Neural crest cell (in vitro differentiated cells): Measurements from ENCODE around the gene STAP1. TPM values are rescaled to one million over a fixed set of nuclear protein-coding genes. Genes with fewer than 3 reads are reported as not detected.

Experiments used
- DNase-seq: peaks from one replicate; pipeline ENCODE4 v3.0.0; 2021; ENCODE audit warnings: low read depth, mixed read lengths, low spot score
- H3K27ac Mint-ChIP-seq: one replicate; pipeline ENCODE4 v1.8.0; 2021; ENCODE audit warnings: mild to moderate bottlenecking, mixed read lengths; ENCODE audit not compliant: unreplicated experiment
- H3K27me3 Mint-ChIP-seq: 2 replicates; pipeline ENCODE4 v1.8.0; 2021; ENCODE audit warnings: low read depth, mild to moderate bottlenecking, mixed read lengths
- H3K36me3 Mint-ChIP-seq: 2 replicates; pipeline ENCODE4 v1.8.0; 2021; ENCODE audit warnings: low read depth, mild to moderate bottlenecking, mixed read lengths
- H3K4me1 Mint-ChIP-seq: 2 replicates; pipeline ENCODE4 v1.8.0; 2021; ENCODE audit warnings: mixed read lengths
- H3K4me3 Mint-ChIP-seq: one replicate; pipeline ENCODE4 v1.8.0; 2021; ENCODE audit warnings: mild to moderate bottlenecking, mixed read lengths
- H3K9me3 Mint-ChIP-seq: 2 replicates; pipeline ENCODE4 v1.8.0; 2021; ENCODE audit warnings: mixed read lengths
- CTCF ChIP-seq: fragments of 200-600 bp; sonication (generic); conservative IDR thresholded peaks from 2 replicates; pipeline ENCODE4 v1.5.0; 2021; ENCODE audit warnings: antibody characterized with exemption, mild to moderate bottlenecking
- total RNA-seq: library from RNA; stranded (reverse); gene quantifications from 2 replicates; pipeline ENCODE4 v1.2.1, GENCODE V29; 2021

STAP1 gene
- total RNA-seq, 1 donor from 2014 or later, result not detected

- TF ChIP-seq CTCF, result no peak
- DNase-seq, result no peak
- Mint-ChIP-seq H3K27me3 (no peaks in the 10 kb centered on the region), H3K4me3 (no peak overlapping the region), H3K27ac (no peak overlapping the region), H3K36me3 (no peaks in the 10 kb centered on the region), H3K4me1 (no peaks in the 10 kb centered on the region), H3K9me3 (no peaks in the 10 kb centered on the region)
These were observed 2.1 kb upstream of the STAP1 start for GRCh38 chr4:67556436-67556835.

GRCh38 chr4:67565284-67565683 lies 6.8 kb downstream of the STAP1 start:
- no peak for DNase-seq
- no peak overlapping the region for H3K27ac Mint-ChIP-seq
- H3K27me3 Mint-ChIP-seq, result no peaks in the 10 kb centered on the region
- no peaks in the 10 kb centered on the region for H3K36me3 Mint-ChIP-seq
- no peaks in the 10 kb centered on the region for H3K4me1 Mint-ChIP-seq
- H3K9me3 Mint-ChIP-seq, result peaks cover 2% of the 10 kb centered on the region
- no peak overlapping the region for H3K4me3 Mint-ChIP-seq
- TF ChIP-seq CTCF, result no peak

- H3K9me3 Mint-ChIP-seq, result peaks cover 2% of the 10 kb centered on the region
- H3K4me3 Mint-ChIP-seq, result no peak overlapping the region
- H3K36me3 Mint-ChIP-seq, result no peaks in the 10 kb centered on the region
- H3K27me3 Mint-ChIP-seq, result no peaks in the 10 kb centered on the region
- TF ChIP-seq CTCF, result no peak
- DNase-seq, result no peak
- H3K4me1 Mint-ChIP-seq, result no peaks in the 10 kb centered on the region
- H3K27ac Mint-ChIP-seq, result no peak overlapping the region
These were observed 7.8 kb downstream of the STAP1 start for GRCh38 chr4:67566335-67566734.

GRCh38 chr4:67568820-67569219 lies 10.3 kb downstream of the STAP1 start:
- DNase-seq, result no peak
- no peaks in the 10 kb centered on the region for H3K27me3 Mint-ChIP-seq
- no peaks in the 10 kb centered on the region for H3K36me3 Mint-ChIP-seq
- H3K4me3 Mint-ChIP-seq, result no peak overlapping the region
- no peaks in the 10 kb centered on the region for H3K9me3 Mint-ChIP-seq
- no peak overlapping the region for H3K27ac Mint-ChIP-seq
- no peak for TF ChIP-seq CTCF
- H3K4me1 Mint-ChIP-seq, result peaks cover 9% of the 10 kb centered on the region

- Mint-ChIP-seq H3K9me3 (no peaks in the 10 kb centered on the region), H3K27me3 (no peaks in the 10 kb centered on the region), H3K4me1 (peaks cover 9% of the 10 kb centered on the region), H3K27ac (no peak overlapping the region), H3K4me3 (no peak overlapping the region), H3K36me3 (no peaks in the 10 kb centered on the region)
- DNase-seq, result no peak
- no peak for TF ChIP-seq CTCF
These were observed 12.0 kb downstream of the STAP1 start for GRCh38 chr4:67570537-67570936.

- no peak for TF ChIP-seq CTCF
- Mint-ChIP-seq H3K27ac (no peak overlapping the region), H3K4me1 (peaks cover 9% of the 10 kb centered on the region), H3K9me3 (no peaks in the 10 kb centered on the region), H3K36me3 (no peaks in the 10 kb centered on the region), H3K4me3 (no peak overlapping the region), H3K27me3 (no peaks in the 10 kb centered on the region)
- no peak for DNase-seq
These were observed 13.4 kb downstream of the STAP1 start for GRCh38 chr4:67571975-67572374.
